ENCODE results near the gene LRRC63. TPM values are rescaled to one million over a fixed set of nuclear protein-coding genes. Genes with fewer than 3 reads are reported as not detected.

The LRRC63 gene
- total RNA-seq, 3 donors from 2014 or later = not detected

DNA sequence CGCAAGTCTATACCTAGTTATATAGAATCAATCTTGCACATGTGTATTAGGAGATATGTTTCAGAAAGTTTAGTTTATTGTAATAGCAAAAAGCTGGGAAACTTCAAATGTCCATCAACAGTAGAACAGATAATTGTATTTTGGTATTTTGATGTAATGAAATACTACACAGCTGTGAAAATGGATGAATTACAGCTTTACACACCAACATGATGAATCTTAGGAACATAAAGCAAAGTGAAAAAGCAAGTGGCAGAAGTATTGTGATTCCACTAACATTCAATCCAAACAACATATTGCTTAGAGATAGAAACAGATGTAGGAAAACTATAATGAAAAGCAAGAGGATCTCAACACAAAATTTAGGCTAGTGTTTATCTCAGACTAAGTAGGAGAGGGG is 102.9 kb downstream of the LRRC63 start:
- H3K4me3 ChIP-seq = no peak overlapping the region
- DNase-seq (no peak), ATAC-seq (no peak)
- intact Hi-C loops (cut with DNase I, micrococcal nuclease) = no loop called here
- H3K36me3 ChIP-seq (ENCODE audit: low read depth) = no peaks in the 10 kb centered on the region
- H3K4me1 ChIP-seq (ENCODE audit: low read depth) = no peaks in the 10 kb centered on the region
- no peak for TF ChIP-seq CTCF (IDR thresholded peaks at IDR 0.05)
- no peaks in the 10 kb centered on the region for H3K9me3 ChIP-seq

- H3K4me1 ChIP-seq (ENCODE audit: low read depth) = no peaks in the 10 kb centered on the region
- intact Hi-C loops (cut with DNase I, micrococcal nuclease) = no loop called here
- TF ChIP-seq CTCF (IDR thresholded peaks at IDR 0.05) = no peak
- no peak for DNase-seq
- no peaks in the 10 kb centered on the region for H3K9me3 ChIP-seq
- ATAC-seq = no peak
- H3K36me3 ChIP-seq (ENCODE audit: low read depth) = no peaks in the 10 kb centered on the region
- no peak overlapping the region for H3K4me3 ChIP-seq
These were observed 103.3 kb downstream of the LRRC63 start for GRCh38 chr13:46315036-46315435.

GRCh38 chr13:46315491-46316075 is 103.9 kb downstream of the LRRC63 start:
- intact Hi-C loops (cut with DNase I, micrococcal nuclease) = no loop called here
- Histone ChIP-seq H3K4me1 (ENCODE audit: low read depth) (no peaks in the 10 kb centered on the region), H3K4me3 (no peak overlapping the region), H3K9me3 (no peaks in the 10 kb centered on the region), H3K36me3 (ENCODE audit: low read depth) (no peaks in the 10 kb centered on the region)
- DNase-seq (no peak), ATAC-seq (no peak)
- TF ChIP-seq CTCF (IDR thresholded peaks at IDR 0.05) = no peak

DNA sequence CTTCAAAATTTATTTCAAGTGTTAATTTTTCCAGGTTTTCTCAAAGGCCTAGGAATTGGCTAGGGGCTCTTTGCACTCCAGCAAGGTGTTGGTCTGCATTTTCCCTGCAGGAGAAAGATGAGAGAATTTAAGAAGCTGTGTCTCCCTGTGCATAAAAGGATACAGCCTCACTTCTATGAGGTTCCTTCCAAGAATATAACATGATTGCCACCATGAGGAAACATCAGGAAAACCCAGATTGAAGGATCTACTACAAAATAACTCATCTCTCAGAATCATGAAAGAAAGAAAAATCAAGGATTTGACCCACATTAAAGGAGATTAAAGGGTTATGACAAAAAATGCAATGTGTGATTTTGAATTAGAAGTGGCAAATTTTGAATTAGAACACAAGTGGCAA is 105.4 kb downstream of the LRRC63 start:
- DNase-seq (no peak), ATAC-seq (no peak)
- no peak for TF ChIP-seq CTCF (IDR thresholded peaks at IDR 0.05)
- intact Hi-C loops (cut with DNase I, micrococcal nuclease) = no loop called here
- Histone ChIP-seq H3K4me3 (no peak overlapping the region), H3K36me3 (ENCODE audit: low read depth) (no peaks in the 10 kb centered on the region), H3K9me3 (no peaks in the 10 kb centered on the region), H3K4me1 (ENCODE audit: low read depth) (no peaks in the 10 kb centered on the region)

DNA sequence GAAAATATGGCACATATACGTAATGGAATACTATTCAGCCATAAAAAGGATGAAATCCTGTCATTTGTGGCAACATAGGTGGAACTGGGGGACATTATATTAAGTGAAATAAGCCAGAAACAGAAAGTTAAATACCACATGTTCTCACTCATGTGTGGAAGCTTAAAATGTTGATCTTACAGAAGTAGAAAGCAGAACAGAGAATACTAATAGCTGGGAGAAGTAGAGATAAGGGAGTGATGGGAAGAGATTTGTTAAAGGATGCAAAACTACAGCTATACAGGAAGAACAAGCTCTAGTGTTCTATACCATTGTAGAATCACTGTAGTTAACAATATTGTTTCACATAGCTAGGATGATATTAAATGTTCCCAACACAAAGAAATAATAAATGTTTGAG is 107.3 kb downstream of the LRRC63 start:
- H3K36me3 ChIP-seq (ENCODE audit: low read depth) = no peaks in the 10 kb centered on the region
- H3K4me1 ChIP-seq (ENCODE audit: low read depth) = no peaks in the 10 kb centered on the region
- no peak overlapping the region for H3K4me3 ChIP-seq
- intact Hi-C loops (cut with DNase I, micrococcal nuclease) = no loop called here
- TF ChIP-seq CTCF (IDR thresholded peaks at IDR 0.05) = no peak
- DNase-seq = no peak
- ATAC-seq = no peak
- no peaks in the 10 kb centered on the region for H3K9me3 ChIP-seq

- Histone ChIP-seq H3K4me3 (no peak overlapping the region), H3K9me3 (no peaks in the 10 kb centered on the region), H3K36me3 (ENCODE audit: low read depth) (no peaks in the 10 kb centered on the region), H3K4me1 (ENCODE audit: low read depth) (no peaks in the 10 kb centered on the region)
- TF ChIP-seq CTCF (IDR thresholded peaks at IDR 0.05) = no peak
- intact Hi-C loops (cut with DNase I, micrococcal nuclease) = no loop called here
- no peak for DNase-seq
- no peak for ATAC-seq
These were observed 108.7 kb downstream of the LRRC63 start for GRCh38 chr13:46320406-46320805.

All from mucosa of descending colon (tissue), 3 donors.